HAP-1 (cell line): Measurements from ENCODE around the gene RAB14.

ENCODE experiments used
- DNase-seq, 2 experiments: peaks; one replicate each; pipeline ENCODE4 v3.0.0-alpha.2; 2016 to 2020; ENCODE audit warnings: low spot score in 2 of 2
- H3K27me3 ChIP-seq: fragments of 250-450 bp; sonication (Bioruptor Pico); 2 replicates; pipeline ENCODE4 v1.5.1; 2020; ENCODE audit warnings: low read depth, mild to moderate bottlenecking, moderate library complexity
- H3K36me3 ChIP-seq: fragments of 250-450 bp; sonication (Bioruptor Pico); replicated peaks from 2 replicates; pipeline ENCODE4 v1.5.1; 2020; ENCODE audit warnings: mild to moderate bottlenecking
- H3K4me1 ChIP-seq: fragments of 250-450 bp; sonication (Bioruptor Pico); 2 replicates; pipeline ENCODE4 v1.5.1; 2020; ENCODE audit warnings: mild to moderate bottlenecking
- H3K4me3 ChIP-seq: fragments of 250-450 bp; sonication (Bioruptor Pico); 2 replicates; pipeline ENCODE4 v1.5.1; 2020; ENCODE audit warnings: mild to moderate bottlenecking, moderate library complexity
- H3K9me3 ChIP-seq: fragments of 250-450 bp; sonication (Bioruptor Pico); 2 replicates; pipeline ENCODE4 v1.5.1; 2020; ENCODE audit warnings: mild to moderate bottlenecking, moderate library complexity
- in situ Hi-C: fragments of 300-500 bp; cut with MboI; formaldehyde crosslinking; loops from 3 replicates; pipeline ENCODE4 v1.14.3; 2020; ENCODE audit warnings: low sequenced_read_pairs, inconsistent platforms, mixed read lengths

RAB14 gene

GRCh38 chr9:121201738-121202533 lies at the start of gene RAB14:
RAB14 (minus strand) TSS chr9:121201869; CDS start chr9:121193412, 8,457 bp downstream.
- Histone ChIP-seq H3K4me3 (peak within 1 kb of the TSS; percentile 76), H3K27me3 (no peaks in the 10 kb centered on the region), H3K4me1 (peaks cover 18% of the 10 kb centered on the region), H3K36me3 (no peaks in the 10 kb centered on the region), H3K9me3 (no peaks in the 10 kb centered on the region; the same call in 1 of the 2 replicates)
- in situ Hi-C loops, result no loop called here
- DNase-seq, result peak; percentile 96 to 100

GRCh38 chr9:121249563-121249962 lies 47.9 kb upstream of the RAB14 start:
- Histone ChIP-seq H3K36me3 (no peaks in the 10 kb centered on the region), H3K4me1 (peaks cover 6% of the 10 kb centered on the region), H3K27me3 (no peaks in the 10 kb centered on the region), H3K4me3 (no peak overlapping the region), H3K9me3 (peaks cover 2% of the 10 kb centered on the region; the same call in 1 of the 2 replicates)
- DNase-seq, result no peak
- in situ Hi-C loops, result no loop called here

DNA sequence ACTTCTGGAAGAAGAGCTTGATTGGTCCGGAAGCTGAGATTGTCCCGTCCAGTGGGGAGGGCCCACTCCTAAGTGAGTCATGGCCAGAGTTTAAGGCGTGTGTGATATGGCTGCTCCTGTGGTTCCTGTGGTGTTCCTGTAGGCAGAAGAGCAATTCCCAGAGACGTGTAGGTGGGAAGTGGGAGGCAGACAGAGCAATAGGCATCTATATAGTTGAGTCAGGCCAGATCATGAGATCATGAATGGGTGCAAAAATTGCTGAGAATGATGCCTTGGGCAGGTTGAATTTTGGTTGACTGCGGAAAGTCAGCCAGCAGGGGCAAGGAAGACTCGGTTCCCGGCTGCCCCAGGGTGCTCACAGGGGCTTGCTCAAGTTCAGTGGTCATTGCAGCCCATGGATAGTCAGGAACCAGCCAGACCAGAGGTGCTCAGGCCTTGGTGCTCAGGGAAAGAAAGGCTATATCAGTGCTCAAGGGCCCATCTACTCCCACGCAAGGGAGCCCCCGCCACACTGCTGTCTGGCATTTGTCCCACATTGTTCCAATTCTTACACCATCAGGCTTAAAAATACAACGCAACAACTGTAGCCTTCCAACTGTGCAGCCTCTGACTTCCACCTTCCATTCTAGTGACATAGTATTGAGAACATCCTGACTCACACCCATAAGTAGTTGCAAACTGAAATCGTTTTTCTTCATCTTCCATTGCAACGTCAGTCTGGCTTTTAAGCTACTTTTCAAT lies 45.3 kb upstream of the RAB14 start:
- H3K4me3 ChIP-seq, result no peak overlapping the region
- no peaks in the 10 kb centered on the region for H3K36me3 ChIP-seq
- no peaks in the 10 kb centered on the region for H3K27me3 ChIP-seq
- no peak for DNase-seq
- in situ Hi-C loops, result no loop called here
- no peaks in the 10 kb centered on the region for H3K4me1 ChIP-seq
- H3K9me3 ChIP-seq, result peaks cover 9% of the 10 kb centered on the region

GRCh38 chr9:121242959-121243346 lies 41.3 kb upstream of the RAB14 start:
- peaks cover 9% of the 10 kb centered on the region for H3K9me3 ChIP-seq
- no peaks in the 10 kb centered on the region for H3K36me3 ChIP-seq
- peaks cover 8% of the 10 kb centered on the region for H3K4me1 ChIP-seq
- DNase-seq, result no peak
- peaks cover 6% of the 10 kb centered on the region for H3K27me3 ChIP-seq
- H3K4me3 ChIP-seq, result no peak overlapping the region
- in situ Hi-C loops, result no loop called here

GRCh38 chr9:121242219-121242958 lies 40.7 kb upstream of the RAB14 start:
- Histone ChIP-seq H3K36me3 (no peaks in the 10 kb centered on the region), H3K9me3 (peaks cover 9% of the 10 kb centered on the region), H3K4me1 (peaks cover 8% of the 10 kb centered on the region), H3K27me3 (peaks cover 12% of the 10 kb centered on the region), H3K4me3 (no peak overlapping the region)
- in situ Hi-C loops, result no loop called here
- DNase-seq, result no peak

- DNase-seq, result no peak
- H3K4me1 ChIP-seq, result peaks cover 8% of the 10 kb centered on the region
- no peak overlapping the region for H3K4me3 ChIP-seq
- in situ Hi-C loops, result no loop called here
- peaks cover 22% of the 10 kb centered on the region for H3K27me3 ChIP-seq
- no peaks in the 10 kb centered on the region for H3K36me3 ChIP-seq
- H3K9me3 ChIP-seq, result peaks cover 9% of the 10 kb centered on the region
These were observed 38.9 kb upstream of the RAB14 start for GRCh38 chr9:121240472-121241135.

GRCh38 chr9:121239851-121240250 lies 38.2 kb upstream of the RAB14 start:
- no peak overlapping the region for H3K4me3 ChIP-seq
- in situ Hi-C loops, result no loop called here

DNA sequence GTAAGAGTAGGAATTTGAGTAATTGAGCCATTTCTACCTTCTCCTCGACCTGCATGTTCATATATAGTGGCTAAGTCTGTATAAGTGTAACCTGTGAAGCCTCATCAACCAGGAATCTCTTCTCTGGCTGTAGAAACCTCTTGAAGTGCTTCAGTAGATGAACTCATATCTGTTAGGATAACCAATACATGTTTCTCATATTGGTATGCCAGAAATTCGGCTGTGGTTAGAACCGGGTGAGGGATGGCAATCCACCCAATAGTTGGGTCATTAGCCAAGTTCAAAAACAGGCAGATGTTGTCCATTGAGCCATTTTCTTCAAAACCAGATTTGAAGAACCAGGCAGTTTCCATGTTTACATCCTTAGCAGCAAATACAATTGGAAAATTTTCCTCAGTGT lies 37.4 kb upstream of the RAB14 start:
- in situ Hi-C loops, result no loop called here
- Histone ChIP-seq H3K36me3 (no peaks in the 10 kb centered on the region), H3K27me3 (peaks cover 26% of the 10 kb centered on the region)

More at GRCh38 chr9:121239851-121240250, 38.2 kb upstream of the RAB14 start:
- Histone ChIP-seq H3K36me3 (no peaks in the 10 kb centered on the region), H3K27me3 (peaks cover 26% of the 10 kb centered on the region), H3K4me1 (peaks cover 8% of the 10 kb centered on the region), H3K9me3 (peaks cover 7% of the 10 kb centered on the region)
- no peak for DNase-seq

DNA sequence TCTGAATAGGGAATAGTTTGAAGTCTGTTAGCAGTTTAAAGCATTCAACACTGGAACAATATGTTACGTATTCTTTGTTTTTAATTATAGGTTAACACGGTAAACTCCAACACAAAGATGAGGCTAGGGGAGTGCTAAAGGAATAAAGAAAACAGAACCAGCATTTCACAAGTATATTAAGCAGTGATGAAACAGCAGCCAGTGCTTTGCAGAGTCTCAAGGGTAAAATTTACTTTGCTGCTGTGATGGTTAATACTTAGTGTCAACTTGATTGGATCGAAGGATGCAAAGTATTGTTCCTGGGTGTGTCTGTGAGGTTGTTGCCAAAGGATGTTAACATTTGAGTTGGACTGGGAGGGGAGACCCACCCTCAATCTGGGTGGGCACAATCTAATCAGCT lies 36.2 kb upstream of the RAB14 start:
- in situ Hi-C loops, result no loop called here
- no peak for DNase-seq
- peaks cover 26% of the 10 kb centered on the region for H3K27me3 ChIP-seq
- no peak overlapping the region for H3K4me3 ChIP-seq
- H3K9me3 ChIP-seq, result no peaks in the 10 kb centered on the region
- H3K36me3 ChIP-seq, result no peaks in the 10 kb centered on the region
- H3K4me1 ChIP-seq, result peaks cover 8% of the 10 kb centered on the region

More for the DNA sequence above, 37.4 kb upstream of the RAB14 start:
- peaks cover 8% of the 10 kb centered on the region for H3K4me1 ChIP-seq
- no peak overlapping the region for H3K4me3 ChIP-seq
- H3K9me3 ChIP-seq, result peaks cover 4% of the 10 kb centered on the region; the same call in 1 of the 2 replicates
- no peak for DNase-seq

GRCh38 chr9:121235512-121235911 lies 33.8 kb upstream of the RAB14 start:
- in situ Hi-C loops, result no loop called here

DNA sequence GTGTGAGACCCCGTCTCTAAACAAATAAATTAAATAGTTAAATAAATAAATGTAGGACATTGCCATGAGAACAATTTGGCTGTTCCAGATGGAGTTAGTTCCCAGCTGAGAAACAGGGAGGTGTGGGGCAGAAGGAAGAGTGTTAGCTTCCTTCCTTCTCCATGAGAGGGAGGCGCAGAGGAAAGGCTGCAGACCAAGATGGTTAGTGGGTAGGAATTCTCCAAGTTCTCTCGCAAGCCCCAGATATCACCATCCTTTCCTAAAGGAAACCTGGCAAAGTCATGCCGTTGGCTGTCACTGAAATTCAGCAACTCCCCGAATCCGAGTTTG lies 33.1 kb upstream of the RAB14 start:
- Histone ChIP-seq H3K9me3 (no peaks in the 10 kb centered on the region), H3K4me3 (no peak overlapping the region), H3K36me3 (no peaks in the 10 kb centered on the region), H3K4me1 (no peaks in the 10 kb centered on the region), H3K27me3 (peaks cover 40% of the 10 kb centered on the region)
- in situ Hi-C loops, result no loop called here
- no peak for DNase-seq

More at GRCh38 chr9:121235512-121235911, 33.8 kb upstream of the RAB14 start:
- H3K27me3 ChIP-seq, result peaks cover 33% of the 10 kb centered on the region
- H3K4me3 ChIP-seq, result no peak overlapping the region
- no peaks in the 10 kb centered on the region for H3K9me3 ChIP-seq
- no peaks in the 10 kb centered on the region for H3K4me1 ChIP-seq
- H3K36me3 ChIP-seq, result no peaks in the 10 kb centered on the region
- no peak for DNase-seq

GRCh38 chr9:121233906-121234831 lies 32.5 kb upstream of the RAB14 start:
- in situ Hi-C loops, result no loop called here
- no peak for DNase-seq
- H3K9me3 ChIP-seq, result no peaks in the 10 kb centered on the region
- no peaks in the 10 kb centered on the region for H3K36me3 ChIP-seq
- H3K4me3 ChIP-seq, result no peak overlapping the region
- peaks cover 46% of the 10 kb centered on the region for H3K27me3 ChIP-seq
- no peaks in the 10 kb centered on the region for H3K4me1 ChIP-seq
